Nephron progenitor cell (in vitro differentiated cells): Measurements from ENCODE around the gene GPR146.

Experiments
- DNase-seq: peaks from one replicate; pipeline ENCODE4 v3.0.0; 2021
- H3K27ac Mint-ChIP-seq: 2 replicates; pipeline ENCODE4 v1.8.0; 2021; ENCODE audit warnings: mild to moderate bottlenecking, moderate library complexity, mixed read lengths
- H3K27me3 Mint-ChIP-seq: 2 replicates; pipeline ENCODE4 v1.8.0; 2021; ENCODE audit warnings: mild to moderate bottlenecking, low read depth, mixed read lengths; ENCODE audit not compliant: poor library complexity
- H3K36me3 Mint-ChIP-seq: 2 replicates; pipeline ENCODE4 v1.8.0; 2021; ENCODE audit warnings: low read depth, mixed read lengths
- H3K4me1 Mint-ChIP-seq: 2 replicates; pipeline ENCODE4 v1.8.0; 2021; ENCODE audit warnings: mixed read lengths
- H3K4me3 Mint-ChIP-seq: 2 replicates; pipeline ENCODE4 v1.8.0; 2021; ENCODE audit warnings: mild to moderate bottlenecking, moderate library complexity, mixed read lengths
- H3K9me3 Mint-ChIP-seq: 2 replicates; pipeline ENCODE4 v1.8.0; 2021; ENCODE audit warnings: mild to moderate bottlenecking, moderate library complexity, mixed read lengths
- TF ChIP-seq, protein P1 (sequence below): fragments of 200-600 bp; sonication (generic); IDR thresholded peaks from 2 replicates; pipeline ENCODE4 v1.5.0; 2021; ENCODE audit warnings: antibody characterized with exemption

GPR146 gene

GRCh38 chr7:1004018-1004852, 40.1 kb upstream of the GPR146 start:
- Mint-ChIP-seq H3K27me3 (no peaks in the 10 kb centered on the region), H3K4me1 (peaks cover 44% of the 10 kb centered on the region), H3K9me3 (no peaks in the 10 kb centered on the region), H3K36me3 (peaks cover 10% of the 10 kb centered on the region), H3K27ac (peak overlapping the region; percentile 84), H3K4me3 (no peak overlapping the region)
- no peak for DNase-seq
- TF ChIP-seq, protein P1, sequence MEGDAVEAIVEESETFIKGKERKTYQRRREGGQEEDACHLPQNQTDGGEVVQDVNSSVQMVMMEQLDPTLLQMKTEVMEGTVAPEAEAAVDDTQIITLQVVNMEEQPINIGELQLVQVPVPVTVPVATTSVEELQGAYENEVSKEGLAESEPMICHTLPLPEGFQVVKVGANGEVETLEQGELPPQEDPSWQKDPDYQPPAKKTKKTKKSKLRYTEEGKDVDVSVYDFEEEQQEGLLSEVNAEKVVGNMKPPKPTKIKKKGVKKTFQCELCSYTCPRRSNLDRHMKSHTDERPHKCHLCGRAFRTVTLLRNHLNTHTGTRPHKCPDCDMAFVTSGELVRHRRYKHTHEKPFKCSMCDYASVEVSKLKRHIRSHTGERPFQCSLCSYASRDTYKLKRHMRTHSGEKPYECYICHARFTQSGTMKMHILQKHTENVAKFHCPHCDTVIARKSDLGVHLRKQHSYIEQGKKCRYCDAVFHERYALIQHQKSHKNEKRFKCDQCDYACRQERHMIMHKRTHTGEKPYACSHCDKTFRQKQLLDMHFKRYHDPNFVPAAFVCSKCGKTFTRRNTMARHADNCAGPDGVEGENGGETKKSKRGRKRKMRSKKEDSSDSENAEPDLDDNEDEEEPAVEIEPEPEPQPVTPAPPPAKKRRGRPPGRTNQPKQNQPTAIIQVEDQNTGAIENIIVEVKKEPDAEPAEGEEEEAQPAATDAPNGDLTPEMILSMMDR: no peak

GRCh38 chr7:1005303-1005702, 39.0 kb upstream of the GPR146 start:
- DNase-seq: no peak
- no peaks in the 10 kb centered on the region for H3K9me3 Mint-ChIP-seq

GRCh38 chr7:1007901-1008300, 36.4 kb upstream of the GPR146 start:
- no peak overlapping the region for H3K27ac Mint-ChIP-seq
- TF ChIP-seq, protein P1: no peak
- H3K4me3 Mint-ChIP-seq: no peak overlapping the region
- H3K27me3 Mint-ChIP-seq: no peaks in the 10 kb centered on the region
- DNase-seq: no peak
- H3K9me3 Mint-ChIP-seq: no peaks in the 10 kb centered on the region
- peaks cover 18% of the 10 kb centered on the region for H3K36me3 Mint-ChIP-seq
- peaks cover 24% of the 10 kb centered on the region for H3K4me1 Mint-ChIP-seq

More at GRCh38 chr7:1005303-1005702, 39.0 kb upstream of the GPR146 start:
- Mint-ChIP-seq H3K27me3 (no peaks in the 10 kb centered on the region), H3K36me3 (peaks cover 18% of the 10 kb centered on the region), H3K4me1 (peaks cover 33% of the 10 kb centered on the region), H3K27ac (no peak overlapping the region), H3K4me3 (no peak overlapping the region)
- TF ChIP-seq, protein P1: no peak

DNA sequence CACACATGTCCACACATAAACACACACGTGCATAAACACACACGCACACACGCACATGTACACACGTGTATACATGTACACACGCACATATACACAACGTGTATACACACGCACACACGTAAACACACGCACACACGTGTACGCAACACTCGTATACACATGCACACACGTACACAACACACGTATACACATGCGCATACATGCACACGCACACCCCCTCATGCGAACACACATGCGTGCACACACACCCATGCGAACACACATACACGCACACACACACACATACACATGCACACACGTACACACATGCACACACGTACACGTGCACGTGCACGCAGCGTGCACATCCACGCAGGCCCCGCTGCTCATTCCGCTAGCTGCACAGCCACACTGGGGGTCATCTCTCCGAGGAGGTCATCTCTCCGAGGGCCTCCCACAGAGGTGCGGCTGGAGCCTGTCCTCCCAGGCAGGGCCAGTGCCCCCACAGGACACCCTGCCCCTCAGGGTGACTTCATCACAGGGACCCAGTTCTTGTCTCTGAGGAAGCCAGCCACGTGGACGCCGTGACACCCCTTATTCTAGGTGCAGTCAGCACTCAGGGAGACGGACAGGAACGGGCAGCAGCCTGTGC, 35.5 kb upstream of the GPR146 start:
- DNase-seq: no peak
- Mint-ChIP-seq H3K4me3 (no peak overlapping the region), H3K27ac (peak overlapping the region; percentile 22), H3K4me1 (peaks cover 27% of the 10 kb centered on the region), H3K36me3 (peaks cover 18% of the 10 kb centered on the region), H3K9me3 (no peaks in the 10 kb centered on the region), H3K27me3 (no peaks in the 10 kb centered on the region)
- TF ChIP-seq, protein P1: no peak

- Mint-ChIP-seq H3K27ac (peak overlapping the region; percentile 59), H3K4me1 (peaks cover 26% of the 10 kb centered on the region), H3K9me3 (no peaks in the 10 kb centered on the region), H3K36me3 (peaks cover 18% of the 10 kb centered on the region), H3K27me3 (no peaks in the 10 kb centered on the region), H3K4me3 (no peak overlapping the region)
- TF ChIP-seq, protein P1: no peak
- DNase-seq: no peak
These were observed 34.6 kb upstream of the GPR146 start for GRCh38 chr7:1009747-1010146.
